Right lobe of liver (tissue), 4 donors: ENCODE results near the gene ADGRL3.

Experiments used
- CTCF ChIP-seq, 4 donors: fragments of 200-600 bp in 3 of 4; fragments of 450-650 bp in 1 of 4; IDR thresholded peaks; one replicate each; pipeline versions ENCODE4 v1.5.1 to v1.8.0; 2016 to 2022; ENCODE audit warnings: antibody characterized with exemption in 4 of 4, mild to moderate bottlenecking in 2 of 4
- POLR2A ChIP-seq: fragments of 450-650 bp; IDR thresholded peaks from one replicate; pipeline ENCODE4 v1.6.1; 2017; ENCODE audit warnings: antibody characterized with exemption, mild to moderate bottlenecking
- donor health status: DM: no; HTN: no; CAD: no.
- donor health status: DM: no; HTN: no; CAD: no.
- donor health status: DM: no; HTN: yes; CAD: no.

GRCh38 chr4:61739887-61740286 is 539.8 kb downstream of the ADGRL3 start:
- TF ChIP-seq CTCF (IDR thresholded peaks at IDR 0.05) (no peak), POLR2A (no peak)
